ENCODE data around the gene NOS1AP.

GRCh38 chr1:162169031-162169790 is 99.7 kb downstream of the NOS1AP start:
- TF ChIP-seq RAD21 (IDR thresholded peaks at IDR 0.05; ENCODE audit: low read length), result no peak
- no peak for TF ChIP-seq POLR2AphosphoS5 (IDR thresholded peaks at IDR 0.05; ENCODE audit: low read depth, low read length)
- TF ChIP-seq CTCF (IDR thresholded peaks at IDR 0.05), result no peak
- TF ChIP-seq RCOR1 (IDR thresholded peaks at IDR 0.05; ENCODE audit: low read length), result no peak

Measured in SK-N-SH (cell line).